Right ventricle myocardium inferior (tissue), 1 donor: ENCODE data around the gene MUL1. TPM values are rescaled to one million over a fixed set of nuclear protein-coding genes. Genes with fewer than 3 reads are reported as not detected.

Source experiments
- total RNA-seq: library from RNA; stranded (reverse); fragmentation: NEBNext Ultra II Directional; extraction: Animal tissue kit (Norgen Biotek cat#: 25700); gene quantifications from one replicate; pipeline ENCODE4 v1.2.1, GENCODE V29; 2021
- donor health status: DM: no; HTN: yes; CAD: no; lungs with severe emphysema.

The MUL1 gene
- total RNA-seq, 1 donor from 2014 or later, result 44.6 TPM

Other genes with a start within 250 kb of the MUL1 start
- gene VWA5B1, start 217.3 kb downstream of the MUL1 start, total RNA-seq, result not detected
- gene CAMK2N1, start 21.9 kb downstream of the MUL1 start, total RNA-seq, result 11.8 TPM
- gene FAM43B, start 44.4 kb upstream of the MUL1 start, total RNA-seq, result 4.5 TPM
- gene CDA, start 80.9 kb upstream of the MUL1 start, total RNA-seq, result 3.2 TPM
- gene PINK1, start 125.3 kb upstream of the MUL1 start, total RNA-seq, result 288 TPM
- 150 TPM for gene DDOST, start 153.2 kb upstream of the MUL1 start, total RNA-seq
- gene KIF17, start 209.9 kb upstream of the MUL1 start, total RNA-seq, result 6.0 TPM
- gene SH2D5, start 224.6 kb upstream of the MUL1 start, total RNA-seq, result not detected